A549 (cell line): ENCODE data around the gene TIMM17A. TPM values are rescaled to one million over a fixed set of nuclear protein-coding genes. Genes with fewer than 3 reads are reported as not detected.

ENCODE experiments used
- BCL3 ChIP-seq: fragments of >200 bp; sonication (Bioruptor Twin); formaldehyde crosslinking; IDR thresholded peaks from 3 replicates; pipeline ENCODE4 v1.6.1; 2016
- CBX2 ChIP-seq: fragments of 200-600 bp; sonication (generic); IDR thresholded peaks from 2 replicates; pipeline ENCODE4 v1.6.1; 2016; ENCODE audit warnings: low read depth, mild to moderate bottlenecking, borderline replicate concordance
- CBX8 ChIP-seq: fragments of 200-600 bp; sonication (generic); IDR thresholded peaks from 2 replicates; pipeline ENCODE4 v1.6.1; 2016
- CEBPB ChIP-seq, 2 experiments: fragments of >200 bp in 1 of 2; sonication (Bioruptor Twin) in 1 of 2; formaldehyde crosslinking in 1 of 2; IDR thresholded peaks; 2 replicates each; pipeline ENCODE4 v1.6.1; 2012 to 2016
- CHD4 ChIP-seq: fragments of 200-600 bp; sonication (generic); IDR thresholded peaks from 2 replicates; pipeline ENCODE4 v1.6.1; 2016; ENCODE audit warnings: antibody characterized with exemption, mild to moderate bottlenecking, borderline replicate concordance
- CTCF ChIP-seq: fragments of >200 bp; sonication (Bioruptor Twin); formaldehyde crosslinking; IDR thresholded peaks from 3 replicates; pipeline ENCODE4 v1.5.1; 2016
- ESRRA ChIP-seq: fragments of 150-350 bp; IDR thresholded peaks from 2 replicates; pipeline ENCODE4 v1.6.1; 2014; ENCODE audit warnings: mild to moderate bottlenecking, low read length, borderline replicate concordance
- FOXS1 ChIP-seq: fragments of 250-450 bp; sonication (Bioruptor Pico); IDR thresholded peaks from 2 replicates; pipeline ENCODE4 v1.5.0; 2020; ENCODE audit warnings: mild to moderate bottlenecking, moderate library complexity
- GATA3 ChIP-seq: IDR thresholded peaks from 2 replicates; pipeline ENCODE4 v1.6.1; 2012; ENCODE audit warnings: borderline replicate concordance
- HEYL ChIP-seq: fragments of 250-450 bp; sonication (Bioruptor Pico); IDR thresholded peaks from 2 replicates; pipeline ENCODE4 v1.8.0; 2021; ENCODE audit warnings: mild to moderate bottlenecking, moderate library complexity
- JUN ChIP-seq, 2 experiments: fragments of >200 bp; sonication (Bioruptor Twin); formaldehyde crosslinking; IDR thresholded peaks; 2 replicates in 1 of 2; 3 replicates in 1 of 2; pipeline ENCODE4 v1.6.1; 2016 to 2017
- JUNB ChIP-seq: fragments of >200 bp; sonication (Bioruptor Twin); formaldehyde crosslinking; IDR thresholded peaks from 2 replicates; pipeline ENCODE4 v1.6.1; 2016
- KDM1A ChIP-seq: fragments of 200-600 bp; sonication (generic); IDR thresholded peaks from 2 replicates; pipeline ENCODE4 v1.6.1; 2016; ENCODE audit warnings: low read depth, mild to moderate bottlenecking
- KDM5A ChIP-seq: fragments of 200-600 bp; sonication (generic); IDR thresholded peaks from 2 replicates; pipeline ENCODE4 v1.6.1; 2016; ENCODE audit warnings: antibody characterized with exemption, mild to moderate bottlenecking
- MAX ChIP-seq: IDR thresholded peaks from 2 replicates; pipeline ENCODE4 v1.6.1; 2012
- MYC ChIP-seq: IDR thresholded peaks from 2 replicates; pipeline ENCODE4 v1.6.1; 2012; ENCODE audit warnings: mild to moderate bottlenecking, inconsistent platforms, low read length, improper control_type of control experiment, borderline replicate concordance
- NPAS2 ChIP-seq: fragments of 250-450 bp; sonication (Bioruptor Pico); IDR thresholded peaks from 2 replicates; pipeline ENCODE4 v1.8.0; 2022; ENCODE audit warnings: mild to moderate bottlenecking, moderate library complexity, borderline replicate concordance
- NR3C1 ChIP-seq: fragments of >200 bp; sonication (Bioruptor Twin); formaldehyde crosslinking; IDR thresholded peaks from 3 replicates; pipeline ENCODE4 v1.6.1; 2017
- RARB ChIP-seq: fragments of 250-450 bp; sonication (Bioruptor Pico); IDR thresholded peaks from 2 replicates; pipeline ENCODE4 v1.8.0; 2021; ENCODE audit warnings: mild to moderate bottlenecking, moderate library complexity
- RNF2 ChIP-seq: fragments of 200-600 bp; sonication (generic); IDR thresholded peaks from 2 replicates; pipeline ENCODE4 v1.6.1; 2016; ENCODE audit warnings: low read depth, mild to moderate bottlenecking, antibody characterized with exemption, moderate library complexity, borderline replicate concordance
- SMC3 ChIP-seq: fragments of >200 bp; sonication (Bioruptor Twin); formaldehyde crosslinking; IDR thresholded peaks from 3 replicates; pipeline ENCODE4 v1.6.1; 2018; ENCODE audit warnings: inconsistent platforms
- USF2 ChIP-seq: fragments of 450-650 bp; IDR thresholded peaks from 2 replicates; pipeline ENCODE4 v1.6.1; 2014; ENCODE audit warnings: antibody characterized with exemption
- ZSCAN20 ChIP-seq: fragments of 250-450 bp; sonication (Bioruptor Pico); IDR thresholded peaks from 2 replicates; pipeline ENCODE4 v1.8.0; 2022; ENCODE audit warnings: mild to moderate bottlenecking, moderate library complexity
- polyA plus RNA-seq, 4 experiments: library from polyadenylated mRNA; depleted of rRNA in 3 of 4; stranded (reverse); fragments of >200 nt; fragmentation: RNase III in 1 of 4; extraction: RNeasy Plus Mini Kit Qiagen cat#74134 plus additional on column Dnase treatment in 1 of 4; gene quantifications; 2 replicates in 3 of 4; 3 replicates in 1 of 4; pipeline ENCODE4 v1.2.3, GENCODE V29; 2011 to 2017
- TF ChIP-seq, protein P1 (sequence below): IDR thresholded peaks from 2 replicates; pipeline ENCODE4 v1.6.1; 2012
- TF ChIP-seq, protein P2 (sequence below): fragments of >200 bp; sonication (Bioruptor Twin); formaldehyde crosslinking; IDR thresholded peaks from 2 replicates; pipeline ENCODE4 v1.6.1; 2016

TIMM17A gene
- polyA plus RNA-seq, 2 of the 4 experiments (the other 2 are of a cell fraction) = 127 to 134 TPM

DNA sequence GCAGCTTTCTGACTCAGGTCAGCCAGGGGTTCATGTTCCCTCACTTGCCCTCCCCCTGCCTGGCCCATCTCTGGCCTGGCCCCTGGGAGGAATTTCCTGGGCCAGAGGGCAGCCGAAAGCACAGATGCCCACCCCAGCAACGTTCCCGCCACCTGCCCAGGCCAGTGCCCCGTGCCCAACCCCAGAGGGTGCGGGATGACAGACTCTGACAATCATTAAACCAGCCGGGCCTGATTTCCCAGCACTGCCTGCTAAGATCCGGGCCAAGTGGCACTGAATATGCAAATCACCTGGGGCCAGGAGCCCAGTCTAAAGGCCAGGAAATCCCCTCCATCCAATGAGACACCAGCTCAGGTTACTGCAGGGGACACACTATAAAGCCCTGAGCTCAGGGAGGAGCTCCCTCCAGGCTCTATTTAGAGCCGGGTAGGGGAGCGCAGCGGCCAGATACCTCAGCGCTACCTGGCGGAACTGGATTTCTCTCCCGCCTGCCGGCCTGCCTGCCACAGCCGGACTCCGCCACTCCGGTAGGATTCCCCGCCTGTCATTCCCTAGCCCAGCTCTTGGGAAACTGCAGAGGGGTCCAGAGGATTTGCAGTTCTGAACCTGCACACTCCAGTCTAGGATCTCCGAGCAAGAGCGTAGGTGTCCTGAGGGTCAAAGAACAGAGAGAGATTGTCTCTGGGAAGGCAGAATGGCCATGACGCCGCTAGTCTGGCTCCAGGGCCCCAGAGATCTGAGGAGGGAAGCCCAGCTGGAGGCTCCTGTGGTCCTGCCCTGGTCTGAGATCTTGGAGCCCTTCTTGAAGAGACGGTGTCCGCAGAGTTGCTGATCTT lies 55.1 kb downstream of the TIMM17A start, which contains the start of gene ELF3 (continued):
- TF ChIP-seq BCL3 (peak; percentile 99), MYC (no peak; the same call in 1 of the 2 replicates), ESRRA (no peak), RNF2 (no peak), GATA3 (peak; percentile 67), ZSCAN20 (CRISPR knock-in tag) (no peak), CEBPB (IDR thresholded peaks at IDR 0.05) (0 out of 4 replicates have a peak, but pooled peaks of 1 of the 2 experiments have one; percentile 20), MAX (peak; percentile 58), JUNB (no peak), RARB (CRISPR knock-in tag) (no peak), NPAS2 (CRISPR knock-in tag) (no peak), KDM1A (no peak), NR3C1 (no peak), KDM5A (no peak), CHD4 (no peak), CBX2 (no peak), USF2 (no peak), FOXS1 (no peak), CTCF (no peak; the same call in 2 of the 3 replicates), CBX8 (no peak), HEYL (no peak), SMC3 (peak; percentile 38; the same call in 1 of the 3 replicates), JUN (IDR thresholded peaks at IDR 0.05) (peak; percentile 99)
- TF ChIP-seq, protein P1, sequence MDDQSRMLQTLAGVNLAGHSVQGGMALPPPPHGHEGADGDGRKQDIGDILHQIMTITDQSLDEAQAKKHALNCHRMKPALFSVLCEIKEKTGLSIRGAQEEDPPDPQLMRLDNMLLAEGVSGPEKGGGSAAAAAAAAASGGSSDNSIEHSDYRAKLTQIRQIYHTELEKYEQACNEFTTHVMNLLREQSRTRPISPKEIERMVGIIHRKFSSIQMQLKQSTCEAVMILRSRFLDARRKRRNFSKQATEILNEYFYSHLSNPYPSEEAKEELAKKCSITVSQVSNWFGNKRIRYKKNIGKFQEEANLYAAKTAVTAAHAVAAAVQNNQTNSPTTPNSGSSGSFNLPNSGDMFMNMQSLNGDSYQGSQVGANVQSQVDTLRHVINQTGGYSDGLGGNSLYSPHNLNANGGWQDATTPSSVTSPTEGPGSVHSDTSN = peak; percentile 78
- TF ChIP-seq, protein P2, sequence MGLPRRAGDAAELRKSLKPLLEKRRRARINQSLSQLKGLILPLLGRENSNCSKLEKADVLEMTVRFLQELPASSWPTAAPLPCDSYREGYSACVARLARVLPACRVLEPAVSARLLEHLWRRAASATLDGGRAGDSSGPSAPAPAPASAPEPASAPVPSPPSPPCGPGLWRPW = no peak
- TF ChIP-seq, all 56 proteins: peak for 19
